GM23248 (cell line): ENCODE measurements around the gene HJURP. TPM values are rescaled to one million over a fixed set of nuclear protein-coding genes. Genes with fewer than 3 reads are reported as not detected.
"Not testable (repeated sequence)": the region's sequence is repeated elsewhere in the genome, so short reads cannot be mapped to it uniquely, and the experiment has no call there.

Experiments used
- DNase-seq: peaks from one replicate; pipeline ENCODE4 v3.0.0-alpha.2; 2015
- H2AFZ ChIP-seq: fragments of 200-600 bp; sonication (generic); 2 replicates; pipeline ENCODE4 v1.6.1; 2016; ENCODE audit warnings: antibody characterized with exemption
- H3F3A ChIP-seq: fragments of 200-600 bp; sonication (generic); 2 replicates; pipeline ENCODE4 v1.6.1; 2016; ENCODE audit warnings: mild to moderate bottlenecking, antibody characterized with exemption, mixed run types; ENCODE audit not compliant: insufficient read depth
- H3K27ac ChIP-seq: fragments of 200-600 bp; sonication (generic); 2 replicates; pipeline ENCODE4 v1.5.1; 2016; ENCODE audit warnings: mild to moderate bottlenecking
- H3K27me3 ChIP-seq: fragments of 200-600 bp; sonication (generic); replicated peaks from 2 replicates; pipeline ENCODE4 v1.6.1; 2016; ENCODE audit warnings: mild to moderate bottlenecking; ENCODE audit not compliant: insufficient read depth
- H3K36me3 ChIP-seq: fragments of 200-600 bp; sonication (generic); 2 replicates; pipeline ENCODE4 v1.6.1; 2016; ENCODE audit warnings: low read depth, mild to moderate bottlenecking
- H3K4me1 ChIP-seq: fragments of 200-600 bp; sonication (generic); 2 replicates; pipeline ENCODE4 v1.6.1; 2016; ENCODE audit warnings: mild to moderate bottlenecking; ENCODE audit not compliant: insufficient read depth
- H3K4me2 ChIP-seq: fragments of 200-600 bp; sonication (generic); one replicate; pipeline ENCODE4 v1.6.1; 2016; ENCODE audit warnings: mild to moderate bottlenecking; ENCODE audit not compliant: unreplicated experiment
- H3K4me3 ChIP-seq: fragments of 200-600 bp; sonication (generic); 2 replicates; pipeline ENCODE4 v1.5.1; 2016; ENCODE audit warnings: mild to moderate bottlenecking
- H3K79me2 ChIP-seq: fragments of 200-600 bp; sonication (generic); 2 replicates; pipeline ENCODE4 v1.6.1; 2016; ENCODE audit warnings: mild to moderate bottlenecking; ENCODE audit not compliant: insufficient read depth
- H3K9ac ChIP-seq: fragments of 200-600 bp; sonication (generic); 2 replicates; pipeline ENCODE4 v1.6.1; 2016; ENCODE audit warnings: mild to moderate bottlenecking
- H3K9me2 ChIP-seq: fragments of 200-600 bp; sonication (generic); 2 replicates; pipeline ENCODE4 v1.6.1; 2016; ENCODE audit warnings: mixed run types, mild to moderate bottlenecking, moderate library complexity; ENCODE audit not compliant: insufficient read depth
- H3K9me3 ChIP-seq: fragments of 200-600 bp; sonication (generic); one replicate; pipeline ENCODE4 v1.6.1; 2017; ENCODE audit warnings: low read depth
- H4K20me1 ChIP-seq: fragments of 200-600 bp; sonication (generic); 2 replicates; pipeline ENCODE4 v1.6.0; 2016; ENCODE audit not compliant: insufficient read depth
- EZH2 ChIP-seq: fragments of 200-600 bp; sonication (generic); IDR thresholded peaks from 2 replicates; pipeline ENCODE4 v1.6.1; 2018; ENCODE audit warnings: antibody characterized with exemption, mild to moderate bottlenecking; ENCODE audit not compliant: insufficient read depth, poor library complexity, severe bottlenecking
- EZH2phosphoT487 ChIP-seq: fragments of 200-600 bp; sonication (generic); IDR thresholded peaks from 2 replicates; pipeline ENCODE4 v1.6.1; 2018; ENCODE audit warnings: antibody characterized with exemption, moderate library complexity, mild to moderate bottlenecking, low read depth; ENCODE audit not compliant: insufficient read depth
- WGBS, 2 experiments: methylation state at CpG; one replicate each; pipeline ENCODE4 v1.1.6; 2015 to 2017; ENCODE audit warnings: low lambda C conversion rate in 2 of 2, low coverage in 1 of 2; ENCODE audit errors: missing lambda C conversion rate in 2 of 2; 5-methylcytosine and 5-hydroxymethylcytosine counted together
- in situ Hi-C: fragments of 300-500 bp; cut with MboI; formaldehyde crosslinking; loops from 2 replicates; pipeline ENCODE4 v1.15.0; 2020
- polyA plus RNA-seq: library from polyadenylated mRNA; unstranded; fragments of >200 nt; fragmentation: Nextera tagmentation; extraction: Ambion mirVana; gene quantifications from 2 replicates; pipeline ENCODE4 v1.2.1, GENCODE V29; 2016
- total RNA-seq: library from RNA; depleted of rRNA; stranded (reverse); fragments of >200 nt; shearing (Covaris generic); gene quantifications from 2 replicates; pipeline ENCODE4 v1.2.3, GENCODE V29; 2014

The HJURP gene
- total and polyA plus RNA-seq, 2 experiments from 2014 or later, result 13.2 to 13.9 TPM

DNA sequence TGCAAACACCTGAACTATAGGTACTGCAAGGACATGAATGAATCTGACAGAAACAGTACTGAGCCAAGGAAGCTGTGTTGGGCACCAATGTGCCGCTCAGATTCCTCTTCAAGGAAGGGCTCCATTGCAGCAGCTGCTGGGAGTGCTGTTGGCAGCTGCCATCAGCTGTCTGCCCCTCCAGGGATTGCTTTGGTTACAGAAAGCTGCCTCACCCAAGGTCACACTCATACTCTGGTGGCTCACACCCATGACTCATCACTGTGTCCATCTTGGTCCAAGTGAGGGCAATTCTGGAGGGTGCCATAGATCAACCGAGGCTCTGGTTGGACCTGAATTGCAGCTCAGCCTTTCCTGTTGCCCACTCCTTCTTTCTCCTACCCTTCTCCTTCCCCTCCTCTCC is 38.5 kb upstream of the HJURP start:
- no peak overlapping the region for H3K27ac ChIP-seq

DNA sequence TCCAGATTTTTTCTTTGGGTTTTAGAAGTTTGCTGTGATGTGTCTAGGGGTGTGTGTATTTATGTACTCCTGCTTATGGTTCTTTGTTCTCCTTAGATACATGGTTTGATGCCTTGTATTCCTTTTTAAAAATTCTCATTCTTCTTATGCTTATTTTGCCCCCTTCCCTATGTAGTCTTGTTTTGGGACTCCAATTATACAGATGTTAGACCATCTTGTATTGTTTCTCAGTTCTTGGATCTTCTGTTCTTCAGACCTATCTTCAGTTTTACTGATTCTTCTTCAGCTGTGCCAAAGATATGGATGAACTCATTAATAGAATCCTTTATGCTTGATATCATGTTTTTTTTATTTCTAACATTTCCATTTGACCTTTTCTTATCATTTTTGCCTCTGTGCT is 28.0 kb upstream of the HJURP start:
- H3K4me2 ChIP-seq, result no peak overlapping the region
- H3K9ac ChIP-seq, result no peak overlapping the region
- no peaks in the 10 kb centered on the region for H3K4me1 ChIP-seq
- no peak overlapping the region for H3K27ac ChIP-seq
- no peaks in the 10 kb centered on the region for H3K36me3 ChIP-seq
- H3K4me3 ChIP-seq, result no peak overlapping the region
- H3K27me3 ChIP-seq, result no peaks in the 10 kb centered on the region; the same call in 1 of the 2 replicates
- H3K9me3 ChIP-seq, result no peaks in the 10 kb centered on the region
- no peaks in the 10 kb centered on the region for H3K9me2 ChIP-seq
- peak; percentile 10 for DNase-seq
- no peaks in the 10 kb centered on the region for H4K20me1 ChIP-seq
- in situ Hi-C loops, result no loop called here
- no peaks in the 10 kb centered on the region for H3K79me2 ChIP-seq
- H3F3A ChIP-seq, result no peaks in the 10 kb centered on the region
- TF ChIP-seq EZH2phosphoT487 (no peak), EZH2 (no peak)
- no peak overlapping the region for H2AFZ ChIP-seq

More for the DNA sequence above, 38.5 kb upstream of the HJURP start:
- Histone ChIP-seq H3F3A (no peaks in the 10 kb centered on the region), H3K36me3 (no peaks in the 10 kb centered on the region), H3K4me3 (no peak overlapping the region), H3K9me2 (no peaks in the 10 kb centered on the region), H3K27me3 (no peaks in the 10 kb centered on the region), H3K79me2 (no peaks in the 10 kb centered on the region), H3K9me3 (peaks cover 2% of the 10 kb centered on the region), H3K9ac (no peak overlapping the region), H3K4me1 (no peaks in the 10 kb centered on the region), H3K4me2 (no peak overlapping the region), H4K20me1 (no peaks in the 10 kb centered on the region), H2AFZ (no peak overlapping the region)
- in situ Hi-C loops, result no loop called here
- 73 to 83% methylated on average over 2 of the region's 2 CpGs for WGBS, 2 experiments
- TF ChIP-seq EZH2 (no peak), EZH2phosphoT487 (no peak)
- DNase-seq, result peak; percentile 27

DNA sequence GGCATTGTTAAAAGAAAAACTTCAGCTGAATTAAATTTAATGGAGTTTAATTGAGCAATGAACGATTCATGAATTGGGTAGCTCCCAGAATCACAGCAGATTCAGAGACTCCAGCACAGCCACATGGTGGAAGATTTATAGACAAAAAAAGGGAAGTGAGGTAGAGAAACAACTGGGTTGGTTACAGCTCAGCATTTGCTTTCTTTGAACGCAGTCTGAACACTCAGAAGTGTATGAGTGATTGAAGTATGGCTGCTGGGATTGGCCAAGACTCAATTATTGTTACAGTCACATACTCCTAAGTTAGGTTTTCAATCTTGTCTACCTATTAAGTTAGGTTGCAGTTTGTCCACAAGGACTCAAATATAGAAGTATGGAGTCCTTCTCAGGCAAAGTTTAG is 17.8 kb upstream of the HJURP start:
- DNase-seq, H3K9me2 ChIP-seq, H3K9me3 ChIP-seq, in situ Hi-C loops, H4K20me1 ChIP-seq, H3K36me3 ChIP-seq, H3K4me1 ChIP-seq, H3K79me2 ChIP-seq, H3K4me2 ChIP-seq, H3K27me3 ChIP-seq, H3K9ac ChIP-seq, H2AFZ ChIP-seq, H3K27ac ChIP-seq, H3F3A ChIP-seq, H3K4me3 ChIP-seq: not testable (repeated sequence)
- 2 to 3% methylated on average over 2 of the region's 2 CpGs for WGBS, 2 experiments

DNA sequence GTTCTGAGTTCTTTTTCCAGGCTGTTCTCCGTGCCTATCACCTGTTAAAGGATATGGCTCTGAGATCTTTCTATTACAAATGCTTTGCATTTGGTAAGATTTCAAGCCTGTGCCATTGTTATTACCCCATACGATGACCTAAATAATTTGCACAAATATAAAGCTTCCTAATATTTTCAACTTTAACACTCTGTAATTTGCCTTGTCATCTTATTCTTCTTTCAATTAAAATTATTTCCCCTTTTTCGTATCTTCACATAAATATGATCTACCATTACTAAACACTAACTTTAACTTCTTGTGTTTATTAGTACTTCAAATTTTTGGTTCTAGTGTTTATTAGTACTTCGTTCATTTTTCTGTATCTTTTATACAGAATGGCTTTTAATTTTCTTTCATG is 17.1 kb upstream of the HJURP start:
- TF ChIP-seq EZH2phosphoT487, result no peak
- TF ChIP-seq EZH2, result no peak
- Histone ChIP-seq H3K4me3 (no peak overlapping the region), H4K20me1 (no peaks in the 10 kb centered on the region), H3K4me1 (no peaks in the 10 kb centered on the region), H3K27ac (no peak overlapping the region), H3K36me3 (no peaks in the 10 kb centered on the region), H3K9me3 (no peaks in the 10 kb centered on the region), H3K9ac (no peak overlapping the region), H2AFZ (no peak overlapping the region), H3F3A (no peaks in the 10 kb centered on the region), H3K79me2 (no peaks in the 10 kb centered on the region), H3K27me3 (peaks cover 6% of the 10 kb centered on the region), H3K9me2 (no peaks in the 10 kb centered on the region), H3K4me2 (no peak overlapping the region)
- in situ Hi-C loops, result no loop called here
- no peak for DNase-seq
- WGBS, 2 experiments, result 30 to 37% methylated on average over 4 of the region's 4 CpGs

- Histone ChIP-seq H3F3A (no peaks in the 10 kb centered on the region), H3K27me3 (no peaks in the 10 kb centered on the region; the same call in 1 of the 2 replicates), H4K20me1 (no peaks in the 10 kb centered on the region), H3K4me3 (peak within 1 kb of the TSS; percentile 86), H3K9ac (peak within 1 kb of the TSS; percentile 79), H3K36me3 (no peaks in the 10 kb centered on the region), H3K27ac (peak within 1 kb of the TSS; percentile 28; the same call in 1 of the 2 replicates), H3K4me2 (peak within 1 kb of the TSS; percentile 82), H3K79me2 (no peaks in the 10 kb centered on the region), H2AFZ (peak within 1 kb of the TSS; percentile 99), H3K4me1 (no peaks in the 10 kb centered on the region), H3K9me3 (no peaks in the 10 kb centered on the region), H3K9me2 (no peaks in the 10 kb centered on the region)
- TF ChIP-seq EZH2 (no peak), EZH2phosphoT487 (no peak)
- 10% methylated on average over 50 of the region's 50 CpGs for WGBS, 2 experiments
- in situ Hi-C loops, result no loop called here
- peak; percentile 79 for DNase-seq
Observed at GRCh38 chr2:233867993-233868532, 13.7 kb upstream of the HJURP start, which contains the start of gene MSL3B. Gene MSL3B, minus strand, starts transcription at chr2:233868386.
